ENCODE data around the gene SMAGP.
"Not testable (repeated sequence)": the region's sequence is repeated elsewhere in the genome, so short reads cannot be mapped to it uniquely, and the experiment has no call there.

SMAGP gene

DNA sequence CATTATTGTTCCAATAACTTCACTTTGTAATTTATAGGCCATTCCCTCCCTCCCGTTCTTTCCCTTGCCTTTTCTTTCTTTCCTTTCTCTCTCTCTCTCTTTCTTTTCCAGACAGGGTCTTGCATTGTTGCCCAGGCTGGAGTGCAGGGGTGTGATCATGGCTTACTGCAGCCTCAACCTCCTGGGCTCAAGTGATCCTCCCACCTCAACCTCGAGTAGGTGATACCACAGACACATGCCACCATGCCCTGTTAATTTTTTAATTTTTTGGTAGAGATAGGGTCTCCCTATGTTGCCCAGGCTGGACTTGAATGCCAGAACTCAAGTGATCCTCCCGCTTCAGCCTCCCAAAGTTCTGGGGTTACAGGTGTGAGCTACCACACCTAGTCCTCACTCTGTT is 45.6 kb downstream of the SMAGP start:
- DNase-seq (ENCODE audit: low spot score) = no peak

DNA sequence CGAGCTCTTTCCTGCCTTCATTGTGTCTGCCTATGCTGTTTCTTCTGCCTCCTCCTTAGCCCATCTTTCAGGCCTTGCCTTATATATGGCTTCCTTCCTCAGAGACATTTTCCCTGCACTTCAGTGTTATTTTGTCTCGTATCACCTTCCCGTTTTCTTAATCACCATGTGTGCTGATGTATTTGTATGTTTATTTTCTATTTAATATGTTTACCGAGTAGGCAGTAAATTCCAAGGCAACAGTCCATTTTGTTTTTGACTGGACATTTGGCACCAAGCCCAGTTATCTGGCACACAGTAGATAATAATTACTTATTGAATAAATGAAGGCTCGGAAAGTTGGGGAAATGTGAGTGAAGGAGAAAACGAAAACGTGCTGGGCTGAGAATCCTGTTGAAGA is 47.8 kb downstream of the SMAGP start:
- DNase-seq (ENCODE audit: low spot score) = no peak

DNA sequence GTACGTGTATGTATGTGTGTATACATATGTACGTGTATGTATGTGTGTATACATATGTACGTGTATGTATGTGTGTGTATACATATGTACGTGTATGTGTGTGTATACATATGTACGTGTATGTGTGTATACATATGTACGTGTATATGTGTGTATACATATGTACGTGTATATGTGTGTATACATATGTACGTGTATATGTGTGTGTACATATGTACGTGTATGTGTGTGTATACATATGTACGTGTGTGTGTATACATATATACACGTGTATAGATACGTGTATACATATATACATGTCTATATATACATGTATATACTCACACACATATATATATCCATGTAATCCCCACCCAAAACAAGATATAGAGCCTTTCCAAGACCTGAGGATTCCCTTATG is 50.4 kb downstream of the SMAGP start:
- DNase-seq (ENCODE audit: low spot score) = not testable (repeated sequence)

DNA sequence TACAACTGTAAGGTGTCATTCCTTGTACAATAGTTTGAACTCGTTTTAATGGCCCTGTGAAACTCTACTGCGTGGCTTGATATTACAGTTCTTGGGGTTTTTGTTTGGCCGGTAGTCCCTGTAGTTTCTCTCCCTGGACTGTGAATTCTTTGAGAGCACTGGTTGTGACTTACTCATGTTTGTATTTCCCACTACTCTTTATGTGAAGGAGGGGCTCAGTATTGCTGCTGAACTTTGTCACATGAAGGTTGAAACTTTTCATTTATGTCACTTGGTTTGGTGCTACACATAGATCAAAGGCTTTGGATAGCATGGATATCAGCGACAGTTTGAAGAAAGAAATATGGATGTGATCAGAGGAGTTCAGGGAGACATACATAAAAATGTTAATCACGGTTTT is 50.9 kb downstream of the SMAGP start:
- DNase-seq (ENCODE audit: low spot score) = no peak

DNA sequence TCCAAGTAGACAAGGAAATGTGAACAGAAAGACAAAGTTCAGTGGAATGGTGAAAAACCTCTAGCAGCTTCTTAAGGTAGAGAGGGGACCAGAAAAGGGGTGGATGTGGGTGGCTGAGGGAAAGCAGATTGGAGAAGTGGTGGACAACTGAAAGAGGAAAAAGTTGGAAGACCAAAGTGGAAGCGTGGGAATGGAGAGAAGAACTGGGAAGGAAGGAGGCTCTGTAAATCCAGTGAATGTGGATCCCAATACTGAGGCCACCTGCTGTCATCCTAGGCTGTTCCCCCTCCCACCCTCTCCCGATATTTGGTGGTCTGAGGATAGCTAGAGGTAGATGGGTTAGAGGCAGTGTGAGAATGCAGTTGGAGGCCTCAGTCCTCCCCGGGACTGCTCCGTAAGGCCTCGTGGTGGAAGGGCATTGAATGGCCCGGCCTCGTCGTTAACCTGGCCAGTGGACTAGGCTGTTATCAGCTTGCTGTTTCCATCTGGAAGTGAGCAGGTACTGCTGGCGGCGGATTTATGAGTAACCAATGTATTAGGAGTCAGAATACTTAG is 51.5 kb downstream of the SMAGP start:
- DNase-seq (ENCODE audit: low spot score) = peak; percentile 67

DNA sequence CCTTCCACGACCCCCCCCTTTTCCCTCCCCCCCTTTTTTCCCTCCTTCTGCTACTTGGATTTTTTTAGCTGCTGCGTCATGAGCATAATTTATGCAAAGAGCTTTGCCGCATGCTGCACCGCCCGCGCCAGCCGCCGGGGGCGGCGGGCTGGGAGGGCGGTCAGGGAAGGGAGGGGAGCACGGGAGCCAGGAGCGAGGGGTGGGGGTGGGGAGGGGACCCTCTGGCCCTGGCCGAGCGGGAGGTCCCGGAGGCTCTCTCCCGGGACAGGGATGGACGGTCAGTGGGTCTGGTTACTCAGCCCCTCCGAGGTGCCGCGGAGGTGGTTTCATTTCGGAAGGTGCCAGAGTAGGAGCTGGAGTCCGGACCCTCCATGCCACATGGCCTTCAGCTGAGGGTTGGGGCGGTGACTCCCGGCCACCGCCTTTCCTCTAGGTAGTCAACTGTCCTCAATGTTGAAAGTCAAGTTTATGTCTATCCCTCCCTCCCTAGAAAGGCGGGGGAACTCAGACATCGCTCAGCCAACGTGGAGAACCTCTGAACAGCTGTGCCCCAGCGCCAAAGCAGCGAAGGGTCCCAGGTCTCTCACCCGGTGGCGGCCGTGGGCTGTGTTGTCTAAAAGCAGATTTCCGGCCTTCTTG is 52.1 kb downstream of the SMAGP start, which contains the start of gene POU6F1:
POU6F1 (minus strand) TSS at position 95 of the 639 bp plus-strand sequence. CDS start 11,226 bp downstream, outside the sequence.
- DNase-seq (ENCODE audit: low spot score) = peak; percentile 85

DNA sequence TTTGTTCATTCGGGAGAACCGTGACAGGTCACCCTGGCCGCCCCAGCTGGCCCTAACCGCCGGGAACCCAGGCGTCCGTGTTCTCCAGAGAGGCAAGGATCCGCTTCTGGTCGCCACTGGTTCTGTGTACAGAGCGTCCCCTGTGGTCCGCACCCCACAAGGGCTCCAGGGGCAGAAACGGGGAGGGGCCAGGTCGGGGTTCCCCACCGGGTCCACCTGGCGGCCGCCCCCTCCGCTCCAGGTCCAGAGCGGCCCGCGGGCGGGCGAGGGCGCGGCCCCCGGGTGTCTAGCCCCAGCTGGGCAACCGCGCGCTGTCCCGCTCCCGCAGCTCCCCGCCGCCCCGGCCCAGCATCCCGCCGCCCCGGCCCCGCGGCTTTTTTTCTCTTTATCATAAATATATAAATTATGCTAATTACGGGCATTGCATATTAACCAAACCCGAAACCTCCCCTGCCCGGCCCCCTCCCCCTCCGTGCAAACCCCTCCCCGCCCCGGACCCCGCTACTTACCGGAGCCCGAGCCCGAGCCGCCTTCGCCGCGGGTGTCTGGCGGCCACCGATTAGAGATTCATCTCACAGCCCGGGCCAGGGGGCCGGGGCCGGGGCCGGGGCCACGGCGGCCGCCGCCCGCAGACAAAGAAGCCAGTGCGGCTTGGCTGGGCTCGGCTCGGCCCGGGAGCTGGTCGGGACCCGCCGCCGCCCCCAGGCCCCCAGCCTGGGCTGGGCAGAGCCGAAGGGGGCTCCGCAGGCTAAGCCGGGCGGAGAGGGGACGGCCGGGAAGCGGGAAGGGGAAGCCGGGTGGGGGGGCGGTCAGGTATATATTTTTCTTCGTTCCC is 52.9 kb downstream of the SMAGP start:
- DNase-seq (ENCODE audit: low spot score) = peak; percentile 66

DNA sequence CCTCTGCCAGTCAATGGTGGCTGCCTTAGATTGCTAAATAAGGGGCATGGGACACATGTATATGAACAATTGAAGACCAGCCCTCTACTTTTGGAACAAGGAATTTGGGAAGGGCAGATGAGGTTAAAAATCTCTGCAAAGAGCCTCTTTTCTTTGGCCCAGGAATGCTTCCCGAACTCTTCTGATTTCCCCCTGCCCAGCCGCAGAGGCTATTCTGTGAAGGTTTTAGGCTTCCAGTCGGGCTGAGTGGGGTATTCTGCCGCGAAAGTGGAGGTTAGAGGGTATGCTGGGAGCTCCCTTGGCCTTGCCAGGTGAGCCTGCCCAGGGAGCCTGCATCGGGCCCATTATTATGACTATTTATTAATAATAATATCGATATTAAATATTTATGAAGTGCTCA is 53.6 kb downstream of the SMAGP start:
- no peak for DNase-seq (ENCODE audit: low spot score)

DNA sequence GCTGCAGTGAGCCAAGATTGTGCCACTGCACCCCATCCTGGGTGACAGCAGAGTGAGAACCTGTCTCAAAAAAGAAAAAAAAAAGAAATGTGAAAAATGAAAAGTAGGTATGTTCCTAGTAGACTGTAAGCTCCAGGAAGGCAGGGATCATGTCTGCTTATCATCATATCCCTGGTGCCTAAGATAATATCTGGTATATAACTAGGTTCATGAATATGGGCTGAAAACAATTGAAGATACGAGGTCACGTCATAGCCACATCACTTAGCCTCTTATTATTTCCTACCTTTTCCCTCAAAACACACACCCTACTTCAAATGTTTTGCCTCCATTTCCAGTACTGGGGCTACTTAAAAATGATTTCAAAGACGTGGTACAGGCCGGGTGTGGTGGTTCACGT is 55.3 kb downstream of the SMAGP start:
- no peak for DNase-seq (ENCODE audit: low spot score)

DNA sequence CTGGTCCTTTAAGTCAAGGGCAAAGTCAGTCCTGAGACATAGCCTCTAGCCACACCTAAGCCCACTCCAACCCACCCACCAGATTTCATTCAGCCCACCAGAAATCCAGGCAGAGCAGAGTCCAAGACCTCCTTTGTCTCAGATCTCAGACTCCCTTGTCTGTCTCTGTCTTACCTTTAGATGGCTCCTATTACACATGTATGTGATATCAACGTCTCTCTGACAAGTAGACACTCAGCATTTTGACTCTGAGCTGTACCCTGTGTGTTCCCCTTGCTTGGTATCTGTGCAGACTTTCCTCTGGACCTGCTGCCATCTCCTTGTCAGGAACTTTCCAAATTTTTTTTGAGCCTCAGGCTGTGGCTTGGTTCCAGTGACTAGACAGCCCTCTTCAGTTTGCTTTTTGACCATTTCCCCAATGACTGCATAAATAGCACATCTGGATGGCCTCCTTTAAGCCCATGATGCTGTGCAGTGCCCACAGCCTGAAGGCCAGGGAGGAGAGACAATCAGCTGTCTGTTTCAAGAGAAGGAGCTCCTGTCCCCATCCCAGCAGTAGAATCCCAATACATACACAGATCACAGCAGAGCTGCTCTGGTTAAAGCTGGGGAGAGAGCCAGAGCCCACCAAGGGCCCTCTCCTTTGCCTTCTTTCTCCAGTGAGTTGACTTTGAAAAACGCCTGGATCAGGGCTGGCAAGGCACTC is 59.4 kb downstream of the SMAGP start:
- DNase-seq (ENCODE audit: low spot score) = no peak

DNA sequence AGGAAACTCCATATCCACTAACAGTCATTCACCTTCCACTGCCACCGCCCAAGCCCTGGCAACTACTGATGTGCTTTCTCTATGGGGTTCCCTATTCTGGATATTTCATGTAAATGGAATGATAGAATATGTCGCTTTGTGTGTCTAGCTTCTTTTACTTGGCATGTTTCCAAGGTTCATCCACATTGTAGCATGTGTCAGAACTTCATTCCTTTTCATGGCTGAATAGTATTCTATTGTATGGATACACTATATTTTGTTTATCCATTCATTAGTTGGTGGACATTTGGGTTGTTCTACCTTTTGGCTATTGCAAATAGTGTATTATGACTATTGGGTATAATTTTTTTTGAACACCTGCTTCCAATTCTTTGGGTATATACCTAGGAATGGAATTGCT is 61.0 kb downstream of the SMAGP start:
- no peak for DNase-seq (ENCODE audit: low spot score)

DNA sequence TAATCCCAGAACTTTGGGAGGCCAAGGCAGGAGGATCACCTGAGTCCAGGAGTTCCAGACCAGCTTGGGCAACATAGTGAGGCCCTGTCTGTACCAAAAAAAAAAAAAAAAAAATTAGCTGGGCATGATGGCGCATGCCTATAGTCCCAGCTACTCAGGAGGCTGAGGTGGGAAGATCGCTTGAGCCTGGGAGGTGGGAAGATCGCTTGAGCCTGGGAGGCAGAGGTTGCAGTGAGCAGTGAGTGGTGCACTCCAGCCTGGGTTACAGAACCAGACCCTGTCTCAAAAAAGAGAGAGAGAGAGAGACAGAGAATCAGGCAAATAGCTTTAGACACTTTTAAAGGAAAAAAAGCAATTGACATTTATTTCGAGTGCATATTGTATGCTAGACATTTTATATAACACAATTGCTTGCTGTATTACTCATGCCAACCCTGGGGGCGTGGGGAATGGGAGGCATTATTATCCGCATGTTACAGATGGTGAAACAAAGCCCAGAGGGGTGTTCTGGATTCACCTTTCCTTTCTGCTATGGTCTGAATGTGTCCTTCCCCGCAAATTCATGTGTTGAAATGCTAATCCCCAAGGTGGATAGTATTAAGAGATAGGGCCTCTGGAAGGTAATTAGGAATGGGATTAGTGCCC is 62.1 kb downstream of the SMAGP start:
- no peak for DNase-seq (ENCODE audit: low spot score)

DNA sequence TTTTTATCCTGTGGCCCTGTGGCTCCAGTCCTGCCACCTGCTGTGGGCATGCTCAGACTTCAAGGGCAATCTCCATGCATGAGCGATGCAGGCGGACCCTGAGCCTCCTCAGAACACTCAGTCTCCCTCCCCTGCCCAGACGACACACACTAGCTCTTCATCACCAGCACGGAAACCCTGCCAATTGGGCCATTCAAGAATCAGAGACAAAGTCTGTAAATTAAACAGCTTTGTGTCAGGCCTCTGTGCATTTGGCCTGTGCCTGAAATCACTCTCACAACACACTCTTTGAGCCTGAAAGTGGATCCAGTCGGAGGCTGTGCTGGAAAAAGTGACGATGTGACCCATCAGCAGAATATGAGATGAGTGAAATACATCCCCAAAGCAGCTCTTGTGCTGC is 64.9 kb downstream of the SMAGP start:
- DNase-seq (ENCODE audit: low spot score) = no peak

DNA sequence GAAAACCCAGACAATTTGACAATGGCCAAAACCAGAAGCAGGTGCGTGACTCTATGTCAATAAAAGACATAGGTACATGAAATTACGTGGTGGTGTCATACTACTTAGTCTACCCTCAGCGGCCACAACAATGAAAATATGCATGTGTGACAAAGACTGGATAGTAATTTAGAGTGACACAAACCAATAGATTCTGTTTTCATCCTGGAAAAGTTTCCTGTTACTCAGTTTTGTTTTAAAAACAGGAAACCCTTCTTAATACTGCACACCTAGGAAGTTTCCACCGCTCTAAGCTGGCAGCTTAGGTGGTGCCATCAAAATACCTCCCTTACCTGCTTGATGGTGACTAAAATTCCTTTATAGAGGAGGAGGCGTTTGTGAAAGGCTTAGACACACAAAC is 67.5 kb downstream of the SMAGP start:
- DNase-seq (ENCODE audit: low spot score) = no peak

DNA sequence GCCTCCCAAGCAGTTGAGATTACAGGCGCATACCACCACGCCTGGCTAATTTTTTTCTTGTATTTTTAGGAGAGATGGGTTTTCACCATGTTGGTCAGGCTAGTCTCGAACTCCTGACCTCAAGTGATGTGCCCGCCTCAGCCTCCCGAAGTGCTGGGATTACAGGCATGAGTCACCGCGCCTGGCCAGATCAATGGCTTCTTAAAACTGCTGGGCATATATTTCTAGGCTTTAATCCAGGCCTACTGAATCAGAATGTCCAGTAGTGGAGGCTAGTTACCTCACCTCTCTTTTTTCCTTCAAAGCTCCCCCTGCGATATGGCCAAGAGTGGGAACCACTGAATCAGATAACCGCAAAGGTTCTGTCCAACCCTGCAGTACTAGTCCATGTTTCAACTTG is 69.4 kb downstream of the SMAGP start:
- no peak for DNase-seq (ENCODE audit: low spot score)

DNA sequence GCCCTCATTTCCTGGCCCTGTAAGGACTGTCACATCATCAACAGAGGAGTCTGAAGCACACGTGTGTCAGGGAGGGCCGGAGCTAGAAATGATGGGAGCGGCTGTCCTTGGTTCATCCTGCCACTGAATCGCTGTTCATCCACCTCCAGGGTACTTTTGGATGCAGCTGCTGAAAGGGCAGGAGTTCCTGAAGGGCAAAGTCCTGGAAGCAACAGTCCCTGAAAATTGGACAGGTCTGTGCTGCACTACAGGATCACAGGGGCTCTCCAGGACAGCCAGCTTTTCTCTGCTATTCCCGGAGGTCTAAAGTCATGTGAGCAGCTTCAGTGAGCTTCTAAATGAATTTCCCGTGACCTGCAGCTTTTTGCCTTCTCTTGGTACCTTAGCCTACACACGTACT is 70.1 kb downstream of the SMAGP start:
- no peak for DNase-seq (ENCODE audit: low spot score)

DNA sequence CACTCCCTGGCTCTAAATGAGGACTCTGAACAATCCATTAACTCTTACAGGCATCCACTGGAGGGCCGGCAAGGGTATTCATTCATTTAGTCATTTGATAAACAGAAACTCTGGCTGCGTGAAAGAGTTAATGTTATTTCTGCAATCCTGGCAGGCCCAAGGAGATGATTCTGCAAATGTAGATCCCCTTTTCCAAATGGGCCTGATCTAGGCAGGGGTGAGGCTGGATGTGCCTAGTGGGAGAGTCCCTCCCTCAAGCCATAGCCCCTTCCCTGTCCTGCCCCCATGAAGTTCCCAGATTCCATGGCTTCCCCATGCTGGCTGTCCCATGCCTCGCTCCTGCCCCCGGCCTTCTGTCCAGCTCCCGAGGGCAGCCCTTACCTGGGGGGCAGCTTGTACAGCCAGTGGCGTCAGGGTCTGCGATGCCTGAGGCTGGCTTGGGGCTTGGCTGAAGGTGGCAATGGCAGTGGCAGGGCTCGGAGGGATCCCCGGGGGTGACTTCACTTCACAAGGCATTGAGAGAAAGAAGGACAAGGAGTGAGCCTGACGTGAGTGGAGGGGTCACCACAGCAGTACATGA is 70.8 kb downstream of the SMAGP start:
- no peak for DNase-seq (ENCODE audit: low spot score)

DNA sequence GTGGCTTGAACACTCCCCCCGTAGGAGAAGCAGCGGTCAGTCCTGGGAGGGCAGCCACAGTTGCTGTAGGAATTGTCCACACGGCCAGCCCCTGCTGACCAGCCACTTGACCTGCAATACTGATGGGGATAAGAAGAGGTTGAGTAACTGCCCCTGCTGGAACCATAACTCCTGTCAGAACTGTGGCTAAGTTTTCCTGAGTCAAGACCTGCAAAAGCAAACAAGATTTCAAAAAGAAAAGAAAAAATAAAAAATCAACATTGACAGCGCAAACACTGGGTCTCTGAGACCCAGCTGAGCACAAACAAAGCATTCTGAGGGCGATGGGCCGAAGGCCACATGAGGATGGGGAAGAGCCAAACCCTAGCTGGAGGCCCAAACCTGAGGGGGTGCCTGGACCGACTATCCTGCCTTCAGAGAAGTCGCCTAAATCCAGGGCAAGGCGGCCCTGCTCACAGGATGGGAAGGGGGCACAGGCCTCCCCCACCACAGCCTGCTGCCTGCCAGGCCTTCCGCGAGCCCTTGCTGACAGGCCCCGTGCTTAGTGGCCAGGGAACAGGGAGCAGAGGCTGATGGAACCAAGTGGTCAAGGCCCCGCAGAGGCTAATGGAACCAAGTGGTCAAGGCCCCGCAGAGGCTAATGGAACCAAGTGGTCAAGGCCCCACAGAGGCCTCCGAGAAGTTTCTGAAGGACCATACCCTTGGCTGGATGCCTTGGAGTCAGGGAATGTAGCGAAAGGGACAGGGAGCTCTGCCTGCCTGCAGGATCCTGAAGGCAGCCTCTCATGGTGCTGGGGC is 71.4 kb downstream of the SMAGP start:
- peak; percentile 61 for DNase-seq (ENCODE audit: low spot score)

DNA sequence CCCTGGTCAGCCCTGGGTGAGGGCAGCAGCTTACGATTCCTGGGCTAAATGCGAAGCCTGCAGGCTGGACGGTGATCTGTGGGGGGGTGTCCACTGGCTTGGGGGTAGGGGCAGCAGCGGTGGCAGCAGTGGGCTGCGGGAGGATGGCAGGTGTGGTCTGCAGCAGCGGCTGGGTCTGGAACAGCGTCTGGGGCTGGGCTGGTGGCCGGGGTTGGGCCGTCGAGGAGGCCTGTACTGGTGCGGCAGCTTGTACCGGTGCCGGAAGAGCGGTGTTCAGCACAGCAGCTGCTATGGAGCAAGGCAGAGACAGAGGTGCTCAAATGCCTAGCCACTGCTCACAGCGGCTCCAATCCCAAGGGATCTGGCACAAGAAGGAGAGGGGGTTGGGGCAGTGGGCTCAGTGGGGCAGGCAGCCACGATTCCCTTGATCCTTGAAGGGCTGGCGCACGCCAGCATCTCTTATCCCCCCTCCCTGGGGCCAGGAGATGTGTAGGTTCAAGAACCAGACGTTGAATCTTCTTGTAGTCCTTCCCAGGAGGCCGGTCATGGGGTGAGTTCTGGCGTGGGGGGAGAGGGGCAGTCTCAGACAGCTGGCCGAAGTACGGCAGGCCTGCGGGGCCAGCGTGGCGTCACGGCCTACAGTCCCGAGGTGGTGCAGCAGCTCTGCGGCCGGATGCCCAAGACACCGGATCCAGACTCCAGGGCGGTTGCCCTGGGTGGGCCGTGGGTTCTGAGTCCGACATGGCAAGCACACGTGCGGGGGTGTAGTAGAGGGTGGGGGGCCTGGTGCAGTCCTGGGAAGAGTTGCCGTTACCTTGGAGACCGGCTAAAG is 72.3 kb downstream of the SMAGP start:
- DNase-seq (ENCODE audit: low spot score) = no peak

DNA sequence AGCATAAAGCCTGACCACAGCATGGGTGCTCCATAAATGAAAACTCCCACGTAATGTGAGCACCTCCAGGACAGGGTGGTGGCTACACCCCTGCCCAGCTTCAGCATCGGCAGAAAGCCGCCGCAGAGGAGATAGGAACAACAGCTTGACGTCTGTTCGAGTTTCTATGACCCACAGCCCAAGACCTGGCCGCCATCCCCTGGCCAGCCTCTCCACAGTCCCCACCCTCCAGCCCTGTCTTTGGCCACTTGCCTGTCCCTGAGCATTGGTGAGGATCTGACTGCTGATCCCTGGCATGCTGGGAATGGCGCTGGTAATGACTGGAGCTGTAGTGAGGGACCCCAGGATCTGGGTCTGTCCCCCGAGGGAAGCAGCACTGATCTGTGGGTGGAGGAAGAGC is 73.7 kb downstream of the SMAGP start:
- no peak for DNase-seq (ENCODE audit: low spot score)
